ENCODE measurements around the gene ZC3H10.

- TF ChIP-seq CTCF (conservative IDR thresholded peaks at IDR 0.05; ENCODE audit: low read depth, low read length) (no peak), POLR2A (IDR thresholded peaks at IDR 0.05; ENCODE audit: low read depth, low read length) (no peak), MXI1 (IDR thresholded peaks at IDR 0.05; ENCODE audit: borderline replicate concordance, low read depth, low read length) (no peak), USF2 (IDR thresholded peaks at IDR 0.05; ENCODE audit: low read depth, low read length) (no peak), RCOR1 (IDR thresholded peaks at IDR 0.05; ENCODE audit: insufficient replicate concordance, low read length) (no peak), MAFK (IDR thresholded peaks at IDR 0.05; ENCODE audit: low read depth, low read length) (no peak)
Observed at GRCh38 chr12:56107242-56107641, 10.8 kb upstream of the ZC3H10 start.

Data from IMR-90 (cell line).